Stimulated activated CD4-positive, alpha-beta T cell treated with anti-CD3 and anti-CD28 coated beads, Interleukin-2, amount 100 ng/mL, for 24 hours (primary cell): ENCODE data around the gene NDUFB10.
"Not testable (repeated sequence)": the region's sequence is repeated elsewhere in the genome, so short reads cannot be mapped to it uniquely, and the experiment has no call there.

ENCODE experiments used
- DNase-seq, 2 donors: peaks; one replicate each; pipeline ENCODE4 v3.0.0-alpha.2; 2020

NDUFB10 gene

DNA sequence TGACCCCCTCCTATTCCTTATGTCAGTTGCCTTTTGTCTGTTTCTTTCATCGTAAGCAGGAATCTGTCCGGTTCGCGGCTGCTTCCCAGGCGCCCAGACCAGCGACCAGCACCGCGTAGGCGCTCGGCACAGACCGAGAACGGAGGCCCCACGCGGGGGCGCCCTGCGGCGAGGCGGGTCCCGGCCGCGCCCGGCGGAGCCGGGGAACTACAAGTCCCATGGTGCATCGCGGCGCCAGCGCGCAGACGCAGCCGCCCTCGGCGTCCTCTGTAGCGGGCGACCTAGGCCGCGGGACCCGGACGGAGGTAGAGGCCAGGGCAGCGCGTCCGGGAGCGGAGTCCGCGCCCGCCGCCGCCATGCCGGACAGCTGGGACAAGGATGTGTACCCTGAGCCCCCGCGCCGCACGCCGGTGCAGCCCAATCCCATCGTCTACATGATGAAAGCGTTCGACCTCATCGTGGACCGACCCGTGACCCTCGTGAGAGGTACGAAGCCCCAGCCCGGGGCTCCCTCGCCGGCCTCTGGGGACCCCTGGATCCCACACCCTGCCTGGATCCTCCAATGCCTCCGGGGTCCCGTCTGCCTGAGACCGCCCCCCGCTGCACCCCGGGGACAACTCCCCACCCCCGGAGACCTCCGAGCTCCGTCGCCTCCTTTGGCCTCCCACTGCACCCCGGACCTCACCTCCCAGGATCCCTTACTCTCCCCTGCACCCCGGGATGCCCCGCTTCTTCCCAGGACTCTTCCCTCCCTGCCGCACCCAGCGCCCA, at the start of gene NDUFB10:
Gene NDUFB10 (plus strand): TSS at position 270 of the 771 bp plus-strand sequence. CDS start 87 bp downstream, at position 357.
- DNase-seq, result peak; percentile 93 to 97

DNA sequence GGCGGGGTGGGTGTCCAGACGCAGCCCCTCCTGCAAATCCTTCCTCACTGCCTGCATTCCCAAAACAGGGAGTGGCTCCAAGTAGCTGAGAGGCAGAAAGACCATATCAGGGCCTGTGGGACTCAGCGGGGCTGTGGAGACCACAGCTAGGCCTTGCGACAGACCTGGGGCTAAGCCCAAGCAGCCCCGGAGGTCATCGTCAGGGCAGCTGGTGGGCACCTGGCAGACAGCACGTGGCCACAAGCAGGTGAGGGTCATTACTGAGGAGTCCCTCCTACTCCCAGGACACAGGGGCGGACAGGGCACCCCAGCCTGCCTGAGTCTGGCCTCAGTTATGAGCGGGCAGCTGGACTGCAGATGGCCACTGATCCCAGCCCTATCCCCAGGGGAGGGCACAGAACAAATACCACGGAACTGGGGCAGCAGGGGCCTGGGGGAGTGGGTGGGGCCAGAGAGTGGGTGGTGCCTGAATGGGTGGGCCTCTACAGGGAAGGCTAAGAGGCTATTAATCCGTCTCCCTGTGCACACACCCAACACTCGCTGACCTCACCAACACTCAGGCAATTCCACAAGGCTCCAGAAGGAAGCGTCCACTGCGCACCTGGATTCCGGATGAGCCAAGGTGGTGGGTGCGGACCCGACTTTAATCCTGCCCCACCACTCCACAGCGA, 49.6 kb upstream of the NDUFB10 start:
- no peak for DNase-seq

- DNase-seq, result no peak
Measured at GRCh38 chr16:1911467-1912214, 47.7 kb upstream of the NDUFB10 start.

DNA sequence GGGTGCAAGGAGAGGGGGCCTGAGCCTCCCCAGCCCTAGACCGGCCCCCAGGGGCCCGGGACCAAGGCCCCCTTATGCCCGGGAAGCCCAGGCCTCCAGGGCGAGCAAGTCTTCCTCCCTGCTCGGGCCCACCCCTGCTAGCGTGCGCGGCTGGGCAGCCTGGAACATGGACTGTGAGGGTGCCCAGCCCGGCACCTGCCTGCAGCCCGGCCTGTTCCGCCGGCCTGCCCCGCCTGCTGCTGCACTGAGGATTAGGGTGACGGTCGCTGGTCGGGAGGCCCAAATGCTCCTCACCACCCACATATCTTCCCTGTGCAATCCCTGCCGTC, 47.2 kb upstream of the NDUFB10 start:
- no peak for DNase-seq

DNA sequence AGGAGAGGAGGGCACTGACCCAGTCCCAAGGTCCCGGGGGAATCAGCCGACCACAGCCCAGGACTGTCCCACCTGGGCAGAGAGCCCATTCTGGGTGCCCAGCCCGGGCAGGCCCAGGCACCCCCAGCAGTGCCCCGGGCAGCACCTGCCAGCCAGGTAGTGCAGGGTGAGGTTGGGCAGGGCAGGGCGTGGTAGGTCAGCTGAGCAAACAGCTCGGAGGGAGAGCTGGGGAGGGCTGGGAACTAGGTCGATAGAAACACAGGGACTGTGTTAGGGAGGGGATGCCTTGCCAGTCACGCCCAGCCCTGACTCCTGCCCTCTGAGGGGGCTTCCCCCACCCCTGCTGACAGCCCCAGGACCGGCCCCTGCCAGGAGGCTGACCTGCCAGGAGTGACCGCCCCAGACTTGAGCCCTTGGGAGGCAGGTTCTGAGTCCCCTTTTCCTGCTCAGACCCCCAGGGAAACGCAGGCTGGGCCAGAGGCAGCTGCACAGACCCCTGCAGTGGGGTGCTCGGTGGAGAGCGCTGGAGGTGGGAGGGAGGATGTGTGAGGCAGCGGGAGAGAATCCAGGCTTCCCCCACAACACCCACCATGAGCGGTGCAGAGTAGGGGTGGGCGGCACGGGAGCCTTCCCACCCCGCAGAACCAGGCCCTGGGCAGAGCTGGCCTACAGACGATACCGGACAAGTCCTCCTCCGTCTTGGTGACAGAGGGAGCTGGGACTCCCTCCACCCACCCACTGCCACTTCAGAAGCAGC, 45.8 kb upstream of the NDUFB10 start:
- DNase-seq, result no peak

DNA sequence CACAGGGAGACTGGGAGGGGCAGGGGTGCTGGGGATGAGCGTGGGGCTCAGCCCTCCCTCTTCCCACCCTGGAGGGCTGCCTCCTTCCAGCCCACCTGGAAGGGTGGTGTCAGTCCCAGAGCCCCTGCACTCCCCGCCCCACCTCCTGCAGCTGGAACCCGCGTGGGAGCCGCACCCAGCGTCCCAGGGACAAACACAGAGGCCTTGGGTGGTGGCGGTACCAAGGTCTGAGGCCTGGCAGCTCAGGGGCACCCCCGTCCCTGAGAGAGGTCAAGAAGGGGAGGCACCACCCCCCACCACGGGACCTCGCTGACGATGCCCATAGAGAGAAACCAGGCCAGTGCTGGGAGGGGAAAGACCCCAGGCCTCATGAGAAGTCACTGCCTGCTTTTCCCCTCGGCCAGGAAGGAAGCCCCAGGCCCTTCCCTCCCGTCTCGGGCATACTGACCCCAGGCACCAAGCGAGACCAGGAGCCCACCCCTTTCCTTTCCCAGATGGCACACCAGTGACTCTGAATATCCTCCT, 45.2 kb upstream of the NDUFB10 start:
- DNase-seq, result no peak

DNA sequence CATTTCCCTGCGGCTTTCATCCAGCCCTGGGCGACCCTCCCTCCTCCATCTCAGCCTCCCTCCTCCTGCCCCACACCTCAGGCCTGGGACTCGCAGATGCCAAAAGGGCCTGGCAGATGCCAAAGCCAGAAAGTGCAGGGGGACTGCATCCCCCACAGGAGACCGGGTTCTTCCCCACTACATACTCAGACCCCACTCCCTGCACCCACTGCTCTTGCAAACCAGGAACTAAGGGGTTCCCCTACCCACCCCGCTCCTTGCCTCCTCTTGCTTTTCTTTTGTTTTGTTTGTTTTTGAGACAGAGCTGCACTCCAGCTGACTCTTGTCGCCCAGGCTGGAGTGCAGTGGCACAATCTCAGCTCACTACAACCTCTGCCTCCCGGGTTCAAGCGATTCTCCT, 44.4 kb upstream of the NDUFB10 start:
- DNase-seq, result no peak

GRCh38 chr16:1915732-1916639, 43.4 kb upstream of the NDUFB10 start:
- no peak for DNase-seq

DNA sequence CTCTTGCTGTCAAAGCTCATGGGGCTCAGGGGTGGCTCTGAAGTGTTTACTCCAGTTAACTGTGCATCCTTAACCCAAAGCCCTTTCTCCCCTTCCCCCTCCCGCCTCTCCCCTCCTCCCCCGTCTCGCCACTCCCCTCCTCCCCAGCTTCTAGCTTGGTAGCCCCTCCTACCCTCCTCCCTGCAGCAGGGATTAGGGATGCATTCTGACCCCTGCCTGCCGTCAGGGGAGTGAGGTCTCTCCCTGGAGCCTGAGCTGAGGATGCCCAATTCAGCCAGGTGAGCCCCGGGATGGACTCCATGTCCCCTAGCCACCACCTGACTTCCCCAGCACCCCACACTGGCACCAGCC, 42.7 kb upstream of the NDUFB10 start:
- DNase-seq, result no peak

DNA sequence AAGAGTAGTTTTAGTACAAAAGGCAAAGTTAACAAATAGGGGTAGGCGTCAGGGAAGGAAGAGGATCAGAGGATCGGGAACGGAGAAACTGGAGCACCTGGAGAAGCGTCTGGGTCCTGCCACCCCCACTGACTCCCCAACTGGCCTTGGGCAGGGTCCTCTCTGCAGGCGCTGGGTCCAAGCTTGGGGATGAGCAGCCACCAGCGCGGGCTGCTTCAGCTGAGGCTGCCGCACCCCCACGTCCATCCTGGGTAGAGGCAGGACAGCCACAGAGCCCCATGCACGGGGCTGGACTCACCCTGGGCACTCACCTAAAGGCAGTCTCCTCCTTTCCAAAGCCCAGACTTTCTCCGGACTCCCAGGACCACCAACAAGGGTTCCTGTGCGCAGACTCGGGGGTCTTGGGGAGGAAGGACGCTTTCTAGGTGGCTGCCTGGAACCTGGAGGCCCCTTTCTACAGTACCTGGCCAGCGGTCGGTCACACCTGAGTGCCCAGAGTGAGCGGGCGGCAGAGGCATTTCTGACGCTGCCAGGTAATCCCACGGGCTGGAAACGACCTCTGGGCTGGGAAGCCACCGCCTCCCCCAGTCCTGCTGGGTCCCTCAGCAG, 42.2 kb upstream of the NDUFB10 start:
- DNase-seq, result no peak

DNA sequence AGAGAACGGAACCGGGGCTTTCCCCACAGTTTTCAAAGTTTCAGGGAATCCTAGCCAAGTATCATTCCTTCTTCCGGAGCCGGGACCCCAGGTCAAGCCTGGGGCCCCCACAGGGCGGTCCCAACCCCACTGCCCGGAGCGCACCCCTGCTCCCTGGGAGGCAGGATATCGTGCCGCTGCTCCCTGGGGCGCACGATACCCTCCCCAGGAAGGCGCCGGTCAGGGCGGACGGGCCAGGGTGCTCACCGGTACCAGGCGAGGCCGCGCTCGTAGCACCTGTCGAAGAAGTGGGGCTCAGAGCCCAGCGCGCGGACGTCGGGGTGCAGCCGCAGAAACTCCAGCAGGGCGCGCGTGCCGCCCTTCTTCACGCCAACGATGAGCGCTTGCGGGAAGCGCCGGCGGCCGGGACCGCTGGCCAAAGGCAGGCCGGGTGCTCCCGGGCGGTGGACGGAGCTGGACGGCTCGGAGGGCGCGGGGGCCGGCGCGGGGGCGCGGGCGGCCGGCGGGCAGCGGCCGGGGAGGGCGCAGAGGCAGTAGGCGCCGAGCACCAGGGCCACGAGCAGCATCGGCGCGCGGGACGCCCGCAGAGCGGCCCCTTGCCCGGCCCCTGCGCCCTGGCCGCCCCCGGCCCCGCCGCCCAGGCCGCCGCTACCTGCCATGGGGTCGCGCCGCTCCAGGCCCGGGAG, 41.5 kb upstream of the NDUFB10 start:
- DNase-seq, result no peak

DNA sequence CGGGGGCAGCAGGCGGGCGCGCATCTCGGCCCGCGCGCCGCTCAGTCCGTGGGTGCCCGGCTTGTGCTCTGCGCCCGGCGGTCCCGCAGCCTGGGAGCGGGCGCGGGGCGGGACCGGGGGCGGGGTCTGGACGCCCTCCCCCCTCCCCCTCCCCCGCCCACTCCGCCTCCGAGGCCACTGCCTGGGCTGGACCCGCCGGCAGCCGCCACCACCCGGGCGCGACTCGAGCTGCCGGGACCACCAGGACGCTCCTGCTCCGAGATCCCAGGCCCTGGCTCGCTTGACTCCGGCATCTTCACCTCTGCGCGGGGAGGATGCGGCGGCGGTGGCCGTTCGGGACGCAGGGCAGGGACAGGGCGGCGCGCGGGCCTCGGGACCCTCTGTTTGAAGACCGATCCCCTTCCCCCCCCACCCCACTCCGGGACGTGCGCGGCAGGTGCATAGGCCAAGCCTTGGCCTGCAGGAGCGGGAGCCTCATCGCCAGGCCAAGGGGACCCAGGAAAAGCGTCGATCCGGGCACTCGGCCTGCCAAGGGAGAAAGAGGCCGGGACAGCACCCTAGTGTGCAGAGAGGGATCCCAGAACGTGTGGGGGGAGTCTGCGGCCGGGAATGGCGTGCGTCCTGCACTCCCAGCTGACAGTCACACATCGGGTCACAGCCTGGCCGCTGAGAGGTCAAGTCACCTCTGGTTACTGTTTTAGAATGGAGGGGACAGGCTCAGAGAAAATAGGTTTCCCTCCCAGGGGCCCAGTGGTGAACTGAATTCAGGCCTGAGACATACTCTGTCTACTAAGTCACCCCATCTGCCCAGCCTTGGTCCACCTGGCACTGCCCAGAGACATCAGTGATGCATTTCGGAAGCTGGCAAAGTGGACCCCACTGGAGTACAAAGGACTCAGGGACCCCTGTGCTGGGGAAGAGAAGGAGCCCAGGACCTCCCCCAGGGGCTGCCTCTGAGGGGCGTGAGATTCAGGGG, 40.7 kb upstream of the NDUFB10 start, which contains the start of gene HS3ST6:
Gene HS3ST6 (minus strand): TSS at position 65 of the 976 bp plus-strand sequence. CDS start 92 bp downstream, outside the sequence.
- no peak for DNase-seq

- no peak for DNase-seq
Measured at GRCh38 chr16:1919327-1919998, 39.9 kb upstream of the NDUFB10 start.

DNA sequence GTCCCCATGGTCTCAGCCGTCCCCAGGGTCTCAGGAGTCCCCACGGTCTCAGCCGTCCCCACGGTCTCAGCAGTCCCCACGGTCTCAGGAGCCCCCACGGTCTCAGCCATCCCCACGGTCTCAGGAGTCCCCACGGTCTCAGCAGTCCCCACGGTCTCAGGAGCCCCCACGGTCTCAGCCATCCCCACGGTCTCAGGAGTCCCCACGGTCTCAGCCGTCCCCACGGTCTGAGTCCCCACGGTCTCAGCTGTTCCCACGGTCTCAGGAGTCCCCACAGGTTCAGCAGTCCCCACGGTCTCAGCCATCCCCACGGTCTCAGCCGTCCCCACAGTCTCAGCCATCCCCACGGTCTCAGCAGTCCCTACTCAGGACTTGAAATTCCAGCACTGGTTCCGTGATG, 39.2 kb upstream of the NDUFB10 start:
- not testable (repeated sequence) for DNase-seq

- DNase-seq, result peak in 1 of 2 donors; percentile 27
Measured at GRCh38 chr16:1920727-1921171, 38.6 kb upstream of the NDUFB10 start.

- DNase-seq, result no peak
Measured at GRCh38 chr16:1922357-1922756, 37.0 kb upstream of the NDUFB10 start.

- no peak for DNase-seq
Measured at GRCh38 chr16:1923299-1924034, 35.9 kb upstream of the NDUFB10 start.

- DNase-seq, result no peak
Measured at GRCh38 chr16:1924095-1924494, 35.2 kb upstream of the NDUFB10 start.
